GM21390 (cell line): ENCODE measurements around the gene IGFBPL1.
"Not testable (repeated sequence)": the region's sequence is repeated elsewhere in the genome, so short reads cannot be mapped to it uniquely, and the experiment has no call there.

Experiments used
- ATAC-seq: cut with Tn5 transposase; IDR thresholded peaks from one replicate; pipeline ENCODE4 v1.9.1; 2021; ENCODE audit not compliant: unreplicated experiment

Gene IGFBPL1

GRCh38 chr9:38380872-38381534 is 43.3 kb downstream of the IGFBPL1 start:
- ATAC-seq: no peak

- ATAC-seq: no peak
Measured at GRCh38 chr9:38380230-38380871, 43.9 kb downstream of the IGFBPL1 start.

- not testable (repeated sequence) for ATAC-seq
Measured at GRCh38 chr9:38377336-38378083, 46.7 kb downstream of the IGFBPL1 start.

GRCh38 chr9:38376021-38376670 is 48.1 kb downstream of the IGFBPL1 start:
- ATAC-seq: no peak

- no peak for ATAC-seq
Measured at GRCh38 chr9:38375572-38375963, 48.7 kb downstream of the IGFBPL1 start.

GRCh38 chr9:38374847-38375571 is 49.2 kb downstream of the IGFBPL1 start:
- ATAC-seq: no peak

- no peak for ATAC-seq
Measured at GRCh38 chr9:38373679-38374078, 50.6 kb downstream of the IGFBPL1 start.

- ATAC-seq: no peak
Measured at GRCh38 chr9:38372762-38373619, 51.3 kb downstream of the IGFBPL1 start.

GRCh38 chr9:38371495-38371894 is 52.8 kb downstream of the IGFBPL1 start:
- ATAC-seq: no peak

GRCh38 chr9:38370176-38370575 is 54.1 kb downstream of the IGFBPL1 start:
- ATAC-seq: no peak

GRCh38 chr9:38368731-38369130 is 55.5 kb downstream of the IGFBPL1 start:
- ATAC-seq: no peak

GRCh38 chr9:38367898-38368297 is 56.4 kb downstream of the IGFBPL1 start:
- ATAC-seq: no peak

GRCh38 chr9:38363589-38363925 is 60.7 kb downstream of the IGFBPL1 start:
- no peak for ATAC-seq

- peak; percentile 53 for ATAC-seq
Measured at GRCh38 chr9:38362852-38363588, 61.2 kb downstream of the IGFBPL1 start.

- ATAC-seq: no peak
Measured at GRCh38 chr9:38361473-38361850, 62.8 kb downstream of the IGFBPL1 start.

GRCh38 chr9:38360839-38361472 is 63.3 kb downstream of the IGFBPL1 start:
- ATAC-seq: no peak

GRCh38 chr9:38359689-38360385 is 64.4 kb downstream of the IGFBPL1 start:
- ATAC-seq: no peak

GRCh38 chr9:38359297-38359653 is 65.0 kb downstream of the IGFBPL1 start:
- ATAC-seq: no peak
